ENCODE data around the gene CHCHD6.

Gene CHCHD6

GRCh38 chr3:126837773-126838172 lies 133.7 kb downstream of the CHCHD6 start:
- no peak for DNase-seq
- no peak for TF ChIP-seq GATA1 (IDR thresholded peaks at IDR 0.05; ENCODE audit: low read depth, low read length)
- no peak for TF ChIP-seq POLR2A (IDR thresholded peaks at IDR 0.05; ENCODE audit: low read length)

GRCh38 chr3:126845920-126846715 lies 142.1 kb downstream of the CHCHD6 start:
- TF ChIP-seq POLR2A (IDR thresholded peaks at IDR 0.05; ENCODE audit: low read length), result no peak
- TF ChIP-seq GATA1 (IDR thresholded peaks at IDR 0.05; ENCODE audit: low read depth, low read length), result no peak
- no peak for DNase-seq

GRCh38 chr3:126847061-126847460 lies 143.0 kb downstream of the CHCHD6 start:
- DNase-seq, result no peak

GRCh38 chr3:126848991-126849390 lies 145.0 kb downstream of the CHCHD6 start:
- no peak for DNase-seq
- TF ChIP-seq POLR2A (IDR thresholded peaks at IDR 0.05; ENCODE audit: low read length), result no peak
- TF ChIP-seq GATA1 (IDR thresholded peaks at IDR 0.05; ENCODE audit: low read depth, low read length), result no peak

More at GRCh38 chr3:126847061-126847460, 143.0 kb downstream of the CHCHD6 start:
- TF ChIP-seq POLR2A (IDR thresholded peaks at IDR 0.05; ENCODE audit: low read length), result no peak
- TF ChIP-seq GATA1 (IDR thresholded peaks at IDR 0.05; ENCODE audit: low read depth, low read length), result no peak

GRCh38 chr3:126849768-126850167 lies 145.7 kb downstream of the CHCHD6 start:
- TF ChIP-seq GATA1 (IDR thresholded peaks at IDR 0.05; ENCODE audit: low read depth, low read length), result no peak
- no peak for TF ChIP-seq POLR2A (IDR thresholded peaks at IDR 0.05; ENCODE audit: low read length)
- no peak for DNase-seq

GRCh38 chr3:126850370-126851085 lies 146.5 kb downstream of the CHCHD6 start:
- no peak for TF ChIP-seq POLR2A (IDR thresholded peaks at IDR 0.05; ENCODE audit: low read length)
- TF ChIP-seq GATA1 (IDR thresholded peaks at IDR 0.05; ENCODE audit: low read depth, low read length), result no peak
- DNase-seq, result no peak

- DNase-seq, result no peak
- no peak for TF ChIP-seq POLR2A (IDR thresholded peaks at IDR 0.05; ENCODE audit: low read length)
- no peak for TF ChIP-seq GATA1 (IDR thresholded peaks at IDR 0.05; ENCODE audit: low read depth, low read length)
Measured at GRCh38 chr3:126851382-126851781, 147.3 kb downstream of the CHCHD6 start.

GRCh38 chr3:126851934-126852333 lies 147.9 kb downstream of the CHCHD6 start:
- no peak for TF ChIP-seq POLR2A (IDR thresholded peaks at IDR 0.05; ENCODE audit: low read length)
- TF ChIP-seq GATA1 (IDR thresholded peaks at IDR 0.05; ENCODE audit: low read depth, low read length), result no peak
- no peak for DNase-seq

GRCh38 chr3:126852511-126852910 lies 148.5 kb downstream of the CHCHD6 start:
- TF ChIP-seq GATA1 (IDR thresholded peaks at IDR 0.05; ENCODE audit: low read depth, low read length), result no peak
- no peak for TF ChIP-seq POLR2A (IDR thresholded peaks at IDR 0.05; ENCODE audit: low read length)
- DNase-seq, result no peak

GRCh38 chr3:126854666-126855065 lies 150.6 kb downstream of the CHCHD6 start:
- DNase-seq, result no peak
- TF ChIP-seq GATA1 (IDR thresholded peaks at IDR 0.05; ENCODE audit: low read depth, low read length) (no peak), POLR2A (IDR thresholded peaks at IDR 0.05; ENCODE audit: low read length) (no peak)

- DNase-seq, result no peak
- TF ChIP-seq GATA1 (IDR thresholded peaks at IDR 0.05; ENCODE audit: low read depth, low read length), result no peak
- TF ChIP-seq POLR2A (IDR thresholded peaks at IDR 0.05; ENCODE audit: low read length), result no peak
Measured at GRCh38 chr3:126855374-126855773, 151.3 kb downstream of the CHCHD6 start.

- TF ChIP-seq POLR2A (IDR thresholded peaks at IDR 0.05; ENCODE audit: low read length), result no peak
- TF ChIP-seq GATA1 (IDR thresholded peaks at IDR 0.05; ENCODE audit: low read depth, low read length), result no peak
- no peak for DNase-seq
Measured at GRCh38 chr3:126857928-126858327, 153.9 kb downstream of the CHCHD6 start.

GRCh38 chr3:126858401-126858800 lies 154.4 kb downstream of the CHCHD6 start:
- no peak for DNase-seq
- TF ChIP-seq POLR2A (IDR thresholded peaks at IDR 0.05; ENCODE audit: low read length) (no peak), GATA1 (IDR thresholded peaks at IDR 0.05; ENCODE audit: low read depth, low read length) (no peak)

- no peak for DNase-seq
- no peak for TF ChIP-seq POLR2A (IDR thresholded peaks at IDR 0.05; ENCODE audit: low read length)
- no peak for TF ChIP-seq GATA1 (IDR thresholded peaks at IDR 0.05; ENCODE audit: low read depth, low read length)
Measured at GRCh38 chr3:126858887-126859286, 154.8 kb downstream of the CHCHD6 start.

Measured in erythroblast (primary cell).